GM12872 (cell line): ENCODE results near the gene SV2B.

Experiments
- TF ChIP-seq, protein P1 (sequence below): IDR thresholded peaks from 3 replicates; pipeline ENCODE4 v1.5.1; 2011; ENCODE audit warnings: low read depth, mild to moderate bottlenecking, low read length, moderate library complexity; ENCODE audit not compliant: insufficient read depth

Gene SV2B

DNA sequence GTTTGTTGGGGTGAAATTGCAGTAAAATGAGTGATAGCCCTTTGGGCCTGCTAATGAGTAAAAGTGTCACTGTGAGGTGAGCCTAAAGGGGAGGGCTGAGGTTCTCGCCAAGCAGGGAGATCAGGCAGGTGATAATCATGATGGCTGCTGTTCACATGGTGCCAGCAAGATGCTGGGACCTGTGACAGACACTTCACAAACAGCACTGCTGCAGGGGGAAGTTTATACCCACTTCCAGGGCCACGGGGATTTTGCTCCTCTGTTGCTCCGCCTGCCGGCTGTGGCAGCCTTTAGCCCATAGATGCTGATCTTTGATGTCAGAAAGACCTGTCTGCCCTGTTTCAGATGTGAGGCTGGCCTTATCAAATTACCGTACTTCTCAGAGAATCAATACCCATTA lies 96.7 kb downstream of the SV2B start:
- TF ChIP-seq, protein P1, sequence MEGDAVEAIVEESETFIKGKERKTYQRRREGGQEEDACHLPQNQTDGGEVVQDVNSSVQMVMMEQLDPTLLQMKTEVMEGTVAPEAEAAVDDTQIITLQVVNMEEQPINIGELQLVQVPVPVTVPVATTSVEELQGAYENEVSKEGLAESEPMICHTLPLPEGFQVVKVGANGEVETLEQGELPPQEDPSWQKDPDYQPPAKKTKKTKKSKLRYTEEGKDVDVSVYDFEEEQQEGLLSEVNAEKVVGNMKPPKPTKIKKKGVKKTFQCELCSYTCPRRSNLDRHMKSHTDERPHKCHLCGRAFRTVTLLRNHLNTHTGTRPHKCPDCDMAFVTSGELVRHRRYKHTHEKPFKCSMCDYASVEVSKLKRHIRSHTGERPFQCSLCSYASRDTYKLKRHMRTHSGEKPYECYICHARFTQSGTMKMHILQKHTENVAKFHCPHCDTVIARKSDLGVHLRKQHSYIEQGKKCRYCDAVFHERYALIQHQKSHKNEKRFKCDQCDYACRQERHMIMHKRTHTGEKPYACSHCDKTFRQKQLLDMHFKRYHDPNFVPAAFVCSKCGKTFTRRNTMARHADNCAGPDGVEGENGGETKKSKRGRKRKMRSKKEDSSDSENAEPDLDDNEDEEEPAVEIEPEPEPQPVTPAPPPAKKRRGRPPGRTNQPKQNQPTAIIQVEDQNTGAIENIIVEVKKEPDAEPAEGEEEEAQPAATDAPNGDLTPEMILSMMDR = no peak

DNA sequence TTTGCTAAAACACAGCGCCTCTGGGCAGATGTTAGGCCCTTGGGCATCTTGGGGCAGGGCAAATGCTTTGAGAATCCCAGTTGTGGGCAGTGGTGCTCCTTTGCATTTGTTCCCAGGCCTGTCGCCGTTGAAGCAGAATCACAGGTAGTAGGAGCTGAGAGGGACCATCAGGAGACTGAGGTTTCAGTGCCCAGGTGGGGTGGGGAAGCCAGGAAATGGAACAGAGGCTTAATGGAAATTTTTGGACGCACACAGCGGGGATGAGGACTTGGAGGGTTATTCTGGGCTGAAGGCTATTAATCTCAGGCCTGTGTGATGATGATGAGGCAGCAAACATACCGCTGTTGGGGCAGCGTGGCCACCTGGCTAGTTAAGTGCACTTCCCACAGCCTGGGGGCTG lies 99.5 kb downstream of the SV2B start:
- TF ChIP-seq, protein P1 = no peak

GRCh38 chr15:91200101-91200754 lies 100.2 kb downstream of the SV2B start:
- TF ChIP-seq, protein P1 = no peak

- TF ChIP-seq, protein P1 = no peak
These were observed 102.5 kb downstream of the SV2B start for GRCh38 chr15:91202510-91203102.

- TF ChIP-seq, protein P1 = no peak
These were observed 103.7 kb downstream of the SV2B start for GRCh38 chr15:91203619-91204203.

GRCh38 chr15:91208371-91208770 lies 108.3 kb downstream of the SV2B start:
- TF ChIP-seq, protein P1 = no peak

DNA sequence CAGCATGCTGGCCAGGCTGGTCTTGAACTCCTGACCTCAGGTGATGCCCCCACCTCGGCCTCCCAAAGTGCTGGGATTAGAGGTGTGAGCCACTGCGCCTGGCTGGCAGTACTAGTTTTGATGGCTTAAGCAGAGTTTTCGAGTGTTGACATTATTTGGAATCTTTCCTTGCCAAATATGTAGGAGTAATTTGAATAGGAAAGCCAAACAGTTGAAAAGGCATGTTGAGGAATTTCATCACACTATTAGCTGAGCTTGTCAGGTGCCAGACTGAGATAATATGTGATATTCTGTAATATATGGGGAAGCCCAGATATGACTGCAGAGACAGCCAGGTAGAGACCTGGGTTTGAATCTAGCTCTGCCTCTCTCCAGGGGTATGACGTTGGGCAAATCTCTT lies 109.3 kb downstream of the SV2B start:
- TF ChIP-seq, protein P1 = no peak
